Measurements from ENCODE around the gene ETV3L.

- no peak for TF ChIP-seq CTCF (conservative IDR thresholded peaks at IDR 0.05 in 1 of 2, IDR thresholded peaks at IDR 0.05 in 1 of 2; ENCODE audit: low read depth in 1 of 2, low read length in 2 of 2)
- no peak for TF ChIP-seq EZH2 (IDR thresholded peaks at IDR 0.05; ENCODE audit: low read length, missing control alignments)
These were observed 43.3 kb upstream of the ETV3L start for GRCh38 chr1:157142765-157143423.
